T-cell (primary cell): ENCODE data around the gene GCDH. TPM values are rescaled to one million over a fixed set of nuclear protein-coding genes. Genes with fewer than 3 reads are reported as not detected.

Experiments
- ATAC-seq, 4 experiments: fragments of 200-7000 bp in 3 of 4; fragments of 150-1000 bp in 1 of 4; cut with Tn5 transposase; replicated peaks in 1 of 4; 1 replicate in 3 of 4; 2 replicates in 1 of 4; pipeline ENCODE4 v1.10.0; 2021; ENCODE audit warnings: moderate library complexity in 3 of 4, mild to moderate bottlenecking in 2 of 4, moderate number of reproducible peaks in 1 of 4
- CTCF ChIA-PET, 2 donors: fragments of 300-600 bp; sonication (Branson Sonifier 250); formaldehyde crosslinking; loops; one replicate each; lab custom pipeline; 2022; ENCODE audit warnings: antibody characterized with exemption in 2 of 2; lab: Charles Lee
- POLR2A ChIA-PET, 2 donors: fragments of 300-600 bp; sonication (Branson Sonifier 250); formaldehyde crosslinking; loops; one replicate each; lab custom pipeline; 2022; ENCODE audit warnings: antibody characterized with exemption in 2 of 2; lab: Charles Lee
- DNase-seq, 35 experiments: peaks; one replicate each; pipeline versions ENCODE4 v3.0.0 to v3.0.0-alpha.2; 2013 to 2023
- H3K27ac ChIP-seq: one replicate; pipeline ENCODE4 v1.5.1; 2013; ENCODE audit warnings: low read length
- H3K27me3 ChIP-seq, 2 experiments: replicated peaks in 1 of 2; 1 replicate in 1 of 2; 2 replicates in 1 of 2; pipeline versions ENCODE4 v1.6.1 to v1.7.0; 2013; ENCODE audit warnings: low read length in 1 of 2, mixed read lengths in 1 of 2; ENCODE audit not compliant: control insufficient read depth in 2 of 2, insufficient read depth in 2 of 2; ENCODE audit errors: extremely low read depth in 1 of 2
- H3K36me3 ChIP-seq, 2 donors: 1 replicate in 1 of 2; 2 replicates in 1 of 2; pipeline versions ENCODE4 v1.6.1 to v1.7.0; 2013; ENCODE audit warnings: low read length in 1 of 2; ENCODE audit not compliant: control insufficient read depth in 2 of 2, insufficient read depth in 1 of 2; ENCODE audit errors: extremely low read depth in 1 of 2
- H3K4me1 ChIP-seq, 2 experiments: 1 replicate in 1 of 2; 2 replicates in 1 of 2; pipeline versions ENCODE4 v1.6.1 to v1.7.0; 2013; ENCODE audit warnings: low read length in 2 of 2, mixed read lengths in 1 of 2; ENCODE audit not compliant: insufficient read depth in 2 of 2, control insufficient read depth in 1 of 2; ENCODE audit errors: extremely low read depth in 1 of 2
- H3K4me3 ChIP-seq, 2 donors: 1 replicate in 1 of 2; 2 replicates in 1 of 2; pipeline versions ENCODE4 v1.5.1 to v1.7.0; 2013; ENCODE audit warnings: mild to moderate bottlenecking in 2 of 2, low read length in 1 of 2, moderate library complexity in 1 of 2; ENCODE audit not compliant: control insufficient read depth in 1 of 2; ENCODE audit errors: extremely low read depth in 1 of 2
- H3K9me3 ChIP-seq: 2 replicates; pipeline ENCODE4 v1.7.0; 2013
- H3K27ac Mint-ChIP-seq, 2 donors: one replicate each; pipeline ENCODE4 v1.8.0; 2020 to 2021; ENCODE audit warnings: mild to moderate bottlenecking in 2 of 2, mixed read lengths in 2 of 2
- H3K27me3 Mint-ChIP-seq, 2 donors: one replicate each; pipeline ENCODE4 v1.8.0; 2021 to 2022; ENCODE audit warnings: mixed read lengths in 2 of 2
- H3K36me3 Mint-ChIP-seq: one replicate; pipeline ENCODE4 v1.8.0; 2021; ENCODE audit warnings: mixed read lengths
- H3K4me1 Mint-ChIP-seq, 3 donors: one replicate each; pipeline ENCODE4 v1.8.0; 2020 to 2022; ENCODE audit warnings: mixed read lengths in 3 of 3, mild to moderate bottlenecking in 1 of 3
- H3K4me3 Mint-ChIP-seq, 3 donors: one replicate each; pipeline ENCODE4 v1.8.0; 2020 to 2022; ENCODE audit warnings: mild to moderate bottlenecking in 3 of 3, mixed read lengths in 3 of 3, moderate library complexity in 3 of 3
- H3K9me3 Mint-ChIP-seq, 3 donors: one replicate each; pipeline ENCODE4 v1.8.0; 2020 to 2022; ENCODE audit warnings: mixed read lengths in 3 of 3
- WGBS: methylation state at CpG from one replicate; pipeline ENCODE4 v1.1.5; 2013; ENCODE audit warnings: missing lambda C conversion rate; ENCODE audit not compliant: insufficient coverage; 5-methylcytosine and 5-hydroxymethylcytosine counted together
- total RNA-seq, 35 experiments: library from RNA in 6 of 35; stranded (reverse) in 6 of 35; fragments of 120-200 nt in 1 of 35; gene quantifications; one replicate each; pipeline versions ENCODE4 v1.2.1 to v1.2.4 and lab custom pipeline; 2013 to 2026

Gene GCDH
- total RNA-seq, 5 donors from 2014 or later (not counting 1 experiment from before 2014, with no cell fraction given): 39.8 to 68.7 (median 60.0) TPM

GRCh38 chr19:12938779-12939601, 48.0 kb downstream of the GCDH start:
- Histone ChIP-seq H3K27me3 (no peaks in the 10 kb centered on the region), H3K4me3 (peak overlapping the region; percentile 82 to 94), H3K27ac (peak overlapping the region; percentile 30), H3K36me3 (peaks cover 11 to 46% of the 10 kb centered on the region in 2 donors), H3K4me1 (peaks cover 27 to 72% of the 10 kb centered on the region in 2 experiments), H3K9me3 (no peaks in the 10 kb centered on the region)
- Mint-ChIP-seq H3K27me3 (no peaks in the 10 kb centered on the region), H3K4me3 (peak overlapping the region; percentile 98 to 99 (median 99)), H3K9me3 (no peaks in the 10 kb centered on the region), H3K27ac (peak overlapping the region; percentile 92 to 95), H3K36me3 (peaks cover 36% of the 10 kb centered on the region), H3K4me1 (peaks cover 57 to 62% (median 60%) of the 10 kb centered on the region in 3 donors)
- ATAC-seq (peak; percentile 15 to 25 (median 18)), DNase-seq (peak in 20 of 35 experiments; percentile 8 to 61 (median 26))
- CTCF ChIA-PET: no interaction called here
- WGBS: under 1% methylated on average over 37 of the region's 54 CpGs
- POLR2A ChIA-PET: no interaction called here

- H3K4me3 Mint-ChIP-seq: peak overlapping the region; percentile 98 to 99 (median 99)
- Histone ChIP-seq H3K27me3 (no peaks in the 10 kb centered on the region), H3K4me3 (peak overlapping the region; percentile 82 to 94), H3K36me3 (peaks cover 11 to 56% of the 10 kb centered on the region in 2 donors), H3K4me1 (peaks cover 27 to 78% of the 10 kb centered on the region in 2 experiments), H3K27ac (peak overlapping the region; percentile 21), H3K9me3 (no peaks in the 10 kb centered on the region)
- ATAC-seq (no peak), DNase-seq (no peak)
- 50% methylated on average over 3 of the region's 10 CpGs for WGBS
- peaks cover 64 to 65% (median 65%) of the 10 kb centered on the region in 3 donors for H3K4me1 Mint-ChIP-seq
- no peaks in the 10 kb centered on the region for H3K27me3 Mint-ChIP-seq
- H3K27ac Mint-ChIP-seq: peak overlapping the region; percentile 92 to 95
- ChIA-PET CTCF (no interaction called here), POLR2A (no interaction called here)
- peaks cover 38% of the 10 kb centered on the region for H3K36me3 Mint-ChIP-seq
- H3K9me3 Mint-ChIP-seq: no peaks in the 10 kb centered on the region
These were observed 49.0 kb downstream of the GCDH start for GRCh38 chr19:12939975-12940423.

- peaks cover 11 to 58% of the 10 kb centered on the region in 2 donors for H3K36me3 ChIP-seq
- no peaks in the 10 kb centered on the region for H3K27me3 Mint-ChIP-seq
- H3K27ac Mint-ChIP-seq: peak overlapping the region; percentile 48 to 65
- ATAC-seq (no peak), DNase-seq (no peak)
- peaks cover 71 to 73% (median 73%) of the 10 kb centered on the region in 3 donors for H3K4me1 Mint-ChIP-seq
- H3K4me3 Mint-ChIP-seq: peak overlapping the region; percentile 39 to 99 (median 57)
- no peaks in the 10 kb centered on the region for H3K9me3 Mint-ChIP-seq
- peaks cover 27 to 84% of the 10 kb centered on the region in 2 experiments for H3K4me1 ChIP-seq
- H3K4me3 ChIP-seq: no peak overlapping the region
- H3K9me3 ChIP-seq: no peaks in the 10 kb centered on the region
- POLR2A ChIA-PET: interaction anchor here in 1 of 2 donors (0.6 kb wide), 1 partner anchor 760 kb away, joined by 5 read pairs; no protein-coding TSS in a partner anchor
- peak overlapping the region; percentile 16 for H3K27ac ChIP-seq
- no peaks in the 10 kb centered on the region for H3K27me3 ChIP-seq
- WGBS: no CpG with 5 or more reads among the region's 2 CpGs
- peaks cover 38% of the 10 kb centered on the region for H3K36me3 Mint-ChIP-seq
- CTCF ChIA-PET: no interaction called here
These were observed 49.9 kb downstream of the GCDH start for GRCh38 chr19:12940897-12941296.

- ChIA-PET POLR2A (no interaction called here), CTCF (interaction anchor here (0.6 to 0.7 kb wide), 3 partner anchors 18 to 262 kb away, joined by 4 to 9 read pairs (median 6); partner anchors contain the start of gene SYCE2 (in 1 of the 2))
These were observed 52.6 kb downstream of the GCDH start for GRCh38 chr19:12943437-12944044.

GRCh38 chr19:12944104-12944674, 53.2 kb downstream of the GCDH start:
- Mint-ChIP-seq H3K27ac (peak overlapping the region in 1 of 2 donors; percentile 90), H3K4me3 (peak overlapping the region in 1 of 3 donors; percentile 93), H3K36me3 (peaks cover 43% of the 10 kb centered on the region), H3K4me1 (peaks cover 56 to 66% (median 64%) of the 10 kb centered on the region in 3 donors), H3K27me3 (no peaks in the 10 kb centered on the region), H3K9me3 (no peaks in the 10 kb centered on the region)
- Histone ChIP-seq H3K27me3 (no peaks in the 10 kb centered on the region), H3K4me1 (peaks cover 15 to 75% of the 10 kb centered on the region in 2 experiments), H3K4me3 (no peak overlapping the region), H3K27ac (peak overlapping the region; percentile 89), H3K9me3 (no peaks in the 10 kb centered on the region), H3K36me3 (peaks cover 17 to 75% of the 10 kb centered on the region in 2 donors)
- DNase-seq: no peak
- POLR2A ChIA-PET: no interaction called here
- WGBS: no CpG with 5 or more reads among the region's 2 CpGs
- CTCF ChIA-PET: interaction anchor here in 1 of 2 donors (0.7 kb wide), 1 partner anchor 25 kb away, joined by 4 read pairs; the partner anchor contains the start of gene SYCE2
- no peak for ATAC-seq

More at GRCh38 chr19:12943437-12944044, 52.6 kb downstream of the GCDH start:
- Mint-ChIP-seq H3K36me3 (peaks cover 46% of the 10 kb centered on the region), H3K27me3 (no peaks in the 10 kb centered on the region), H3K4me1 (peaks cover 62 to 70% (median 68%) of the 10 kb centered on the region in 3 donors), H3K9me3 (no peaks in the 10 kb centered on the region), H3K27ac (peak overlapping the region; percentile 61 to 76), H3K4me3 (peak overlapping the region in 2 of 3 donors; percentile 29 to 32)
- Histone ChIP-seq H3K27me3 (no peaks in the 10 kb centered on the region), H3K27ac (no peak overlapping the region), H3K4me3 (no peak overlapping the region), H3K4me1 (peaks cover 15 to 78% of the 10 kb centered on the region in 2 experiments), H3K9me3 (no peaks in the 10 kb centered on the region), H3K36me3 (peaks cover 11 to 69% of the 10 kb centered on the region in 2 donors)
- 83% methylated on average over 11 of the region's 18 CpGs for WGBS
- ATAC-seq: no peak
- DNase-seq: no peak
